HG03103 (cell line): ENCODE data around the gene BRS3.
"Not testable (repeated sequence)": the region's sequence is repeated elsewhere in the genome, so short reads cannot be mapped to it uniquely, and the experiment has no call there.

Experiments used
- ATAC-seq: cut with Tn5 transposase; IDR thresholded peaks from one replicate; pipeline ENCODE4 v1.9.1; 2021; ENCODE audit warnings: low read depth; ENCODE audit not compliant: unreplicated experiment

The BRS3 gene

GRCh38 chrX:136487647-136488046 is at the start of gene BRS3:
Gene BRS3, plus strand, starts transcription at chrX:136487947. Its CDS starts 168 bp downstream, at chrX:136488115.
- no peak for ATAC-seq

DNA sequence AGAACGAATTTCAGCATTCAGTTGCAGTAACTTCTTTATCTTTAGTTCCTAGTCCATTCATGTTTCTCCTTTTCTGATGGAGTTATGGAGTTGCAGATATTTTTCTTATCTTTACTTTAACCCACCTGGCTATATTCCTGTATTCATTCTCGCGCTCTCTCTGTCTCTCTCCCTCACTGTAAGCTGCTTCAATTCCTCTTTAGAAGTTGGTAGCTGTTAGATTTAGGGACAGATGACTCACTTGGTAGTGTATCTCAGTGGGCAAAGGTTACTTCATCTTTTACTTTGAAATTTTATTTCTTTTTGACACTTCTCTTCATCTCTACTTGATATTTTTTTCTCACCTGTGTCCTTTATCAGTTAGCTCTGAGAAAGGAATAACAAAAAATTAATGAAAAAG is 49.6 kb upstream of the BRS3 start:
- no peak for ATAC-seq

- not testable (repeated sequence) for ATAC-seq
Observed at GRCh38 chrX:136445674-136446073, 42.1 kb upstream of the BRS3 start.

DNA sequence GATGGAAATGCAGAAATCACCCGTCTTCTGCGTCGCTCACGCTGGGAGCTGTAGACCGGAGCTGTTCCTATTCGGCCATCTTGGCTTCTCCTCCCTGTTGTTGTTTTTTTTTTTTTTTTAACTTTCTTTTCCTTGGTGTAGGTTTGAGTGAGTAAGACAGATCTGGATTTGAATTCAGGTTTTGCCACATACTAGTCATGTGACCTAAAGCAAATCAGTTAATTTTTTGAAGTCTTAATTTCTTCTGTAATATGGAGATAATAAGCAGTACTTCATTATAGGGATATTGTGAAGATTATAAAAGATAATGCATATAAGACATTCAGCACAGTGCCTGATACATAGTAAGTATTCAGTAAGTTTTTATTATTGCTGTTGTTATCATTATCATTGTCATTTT is 41.5 kb upstream of the BRS3 start:
- no peak for ATAC-seq

- ATAC-seq = no peak
Observed at GRCh38 chrX:136447308-136447707, 40.4 kb upstream of the BRS3 start.

GRCh38 chrX:136447968-136448367 is 39.8 kb upstream of the BRS3 start:
- ATAC-seq = no peak

- no peak for ATAC-seq
Observed at GRCh38 chrX:136450050-136450830, 37.5 kb upstream of the BRS3 start.

GRCh38 chrX:136452614-136453013 is 35.1 kb upstream of the BRS3 start:
- ATAC-seq = no peak

- no peak for ATAC-seq
Observed at GRCh38 chrX:136453114-136453513, 34.6 kb upstream of the BRS3 start.

GRCh38 chrX:136453771-136454170 is 34.0 kb upstream of the BRS3 start:
- ATAC-seq = no peak

DNA sequence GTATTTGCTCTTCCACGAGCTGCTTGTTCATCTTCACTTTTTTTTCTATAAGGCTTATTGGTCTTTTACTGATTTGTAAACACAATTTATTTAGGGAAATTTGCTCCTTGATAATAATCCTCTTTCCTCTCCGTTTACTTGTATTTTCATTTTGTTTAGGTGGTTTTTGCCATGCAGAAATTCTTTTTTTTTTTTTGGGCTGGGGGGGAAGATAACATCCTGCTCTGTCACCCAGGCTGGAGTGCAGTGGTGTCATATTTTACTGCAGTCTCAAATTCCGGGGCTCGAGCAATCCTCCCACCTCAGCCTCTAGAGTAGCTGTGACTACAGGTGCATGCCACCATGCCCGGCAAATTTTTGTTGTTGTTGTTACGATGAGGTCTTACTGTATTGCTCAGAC is 31.6 kb upstream of the BRS3 start:
- ATAC-seq = no peak

GRCh38 chrX:136457303-136457917 is 30.3 kb upstream of the BRS3 start:
- ATAC-seq = no peak

DNA sequence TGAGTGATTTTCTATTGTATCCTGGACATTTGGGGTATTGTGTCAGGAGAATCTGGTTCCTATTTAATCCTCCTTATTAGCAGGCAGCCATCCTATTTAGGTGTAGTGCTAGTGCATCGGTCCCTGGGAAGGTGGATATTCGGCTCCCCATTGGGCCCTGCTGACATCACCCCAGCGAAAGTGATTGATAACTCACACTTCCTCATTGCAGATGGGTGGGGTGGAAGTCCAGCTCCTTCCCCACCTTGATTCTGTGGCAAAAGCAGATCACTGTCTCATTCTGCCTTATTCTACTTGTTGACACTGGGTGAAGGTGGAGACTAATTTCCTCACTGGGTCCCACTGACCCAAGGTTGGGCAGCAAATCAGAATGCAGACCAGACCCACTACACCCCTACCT is 23.2 kb upstream of the BRS3 start:
- no peak for ATAC-seq

GRCh38 chrX:136467303-136467702 is 20.4 kb upstream of the BRS3 start:
- ATAC-seq = no peak

DNA sequence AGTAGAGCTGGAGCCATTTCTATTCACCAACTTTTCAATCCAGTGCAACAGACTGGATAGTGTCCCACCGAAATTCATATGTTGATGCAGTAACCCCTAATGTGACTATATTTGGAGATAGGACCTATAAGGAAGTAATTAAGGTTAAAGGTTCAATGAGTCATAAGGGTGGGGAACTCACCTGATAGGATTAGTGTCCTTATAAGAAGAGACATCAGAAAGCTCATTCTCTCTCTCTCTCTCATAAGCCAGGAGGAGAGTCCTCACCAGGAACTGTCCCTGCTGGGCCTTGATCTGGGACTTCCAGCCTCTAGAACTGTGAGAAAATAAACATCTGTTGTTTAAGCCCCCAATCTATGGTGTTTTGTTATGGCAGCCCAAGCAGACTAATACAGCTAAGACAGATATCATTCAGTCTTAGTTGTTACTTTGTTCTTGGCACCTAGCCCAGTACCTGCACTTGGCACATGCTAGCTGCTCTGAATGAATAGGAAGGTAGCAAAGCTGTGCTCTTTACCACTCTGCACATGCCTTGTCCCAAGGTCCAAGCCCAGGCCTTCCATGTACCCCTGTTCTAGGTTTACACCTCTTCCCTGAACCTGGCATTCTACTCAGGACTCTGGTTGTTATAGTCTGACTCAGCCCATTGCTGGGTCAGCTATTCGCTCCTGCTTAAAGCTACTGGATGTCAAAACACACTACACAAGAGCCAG is 19.2 kb upstream of the BRS3 start:
- ATAC-seq = no peak

DNA sequence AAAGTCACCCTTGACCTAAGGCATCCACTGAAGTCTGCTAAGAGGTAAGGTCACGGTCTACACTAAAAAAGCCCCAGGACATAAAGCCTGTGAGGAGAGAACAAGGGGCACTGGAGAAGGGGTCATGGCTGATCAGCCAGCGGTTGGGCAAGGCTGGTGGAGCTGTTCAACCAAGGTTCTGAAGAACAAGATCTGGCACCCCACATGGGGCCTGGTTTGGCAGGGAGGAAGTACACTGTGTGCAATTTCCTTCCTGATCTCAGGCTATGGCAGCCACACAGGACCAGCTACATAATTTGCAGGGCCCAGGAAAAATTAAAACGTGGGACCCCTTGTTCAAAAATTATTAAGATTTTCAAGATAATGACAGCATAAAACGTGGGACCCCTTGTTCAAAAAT is 14.1 kb upstream of the BRS3 start:
- ATAC-seq = no peak

DNA sequence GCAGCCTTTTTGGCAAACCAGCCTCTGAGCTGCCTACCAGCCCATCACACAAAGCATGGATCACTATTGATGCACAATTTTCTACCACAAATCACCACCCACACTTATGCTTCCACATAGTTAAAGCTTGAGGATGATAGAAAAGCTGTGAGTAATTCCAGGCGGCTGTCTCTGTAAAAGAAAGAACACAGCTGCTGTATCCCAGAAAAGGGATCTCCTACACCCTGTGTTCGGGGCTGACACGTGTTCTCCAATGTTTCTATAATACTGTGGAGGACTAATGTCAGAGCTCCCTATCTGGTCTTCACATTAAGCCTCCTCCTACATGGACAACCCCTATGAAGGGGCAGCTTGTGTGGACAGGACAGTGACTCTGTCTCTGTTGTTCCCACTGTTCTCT is 12.5 kb upstream of the BRS3 start:
- no peak for ATAC-seq

- no peak for ATAC-seq
Observed at GRCh38 chrX:136476501-136476900, 11.2 kb upstream of the BRS3 start.

DNA sequence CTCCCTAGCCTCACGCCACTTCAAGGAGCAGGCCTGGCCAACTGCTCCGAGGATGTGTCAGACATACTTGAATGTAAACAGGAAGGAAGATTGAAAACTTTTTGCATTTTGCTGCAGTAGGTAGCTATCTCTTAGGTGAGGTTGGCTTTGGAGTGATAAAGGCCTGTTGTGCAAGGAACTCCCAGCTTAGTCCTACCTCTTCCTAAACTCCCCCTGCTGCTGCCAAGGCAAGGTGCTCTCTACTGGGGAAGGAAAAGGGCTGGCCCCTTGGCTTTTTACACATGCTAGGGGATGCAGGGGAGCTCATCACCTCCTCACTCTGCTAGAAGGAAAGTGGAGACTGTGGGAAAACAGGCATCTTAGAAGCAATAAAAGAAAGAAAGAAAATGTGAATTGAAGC is 10.7 kb upstream of the BRS3 start:
- no peak for ATAC-seq

- no peak for ATAC-seq
Observed at GRCh38 chrX:136480383-136480782, 7.4 kb upstream of the BRS3 start.

GRCh38 chrX:136488706-136489105 is 959 bp downstream of the BRS3 start:
- ATAC-seq = no peak

GRCh38 chrX:136491832-136492231 is 4.1 kb downstream of the BRS3 start:
- ATAC-seq = no peak
